Measurements from ENCODE around the gene IL32. TPM values are rescaled to one million over a fixed set of nuclear protein-coding genes. Genes with fewer than 3 reads are reported as not detected.
"Not testable (repeated sequence)": the region's sequence is repeated elsewhere in the genome, so short reads cannot be mapped to it uniquely, and the experiment has no call there.

The IL32 gene
- total RNA-seq, 1 experiment from 2014 or later, result 4.5 TPM

DNA sequence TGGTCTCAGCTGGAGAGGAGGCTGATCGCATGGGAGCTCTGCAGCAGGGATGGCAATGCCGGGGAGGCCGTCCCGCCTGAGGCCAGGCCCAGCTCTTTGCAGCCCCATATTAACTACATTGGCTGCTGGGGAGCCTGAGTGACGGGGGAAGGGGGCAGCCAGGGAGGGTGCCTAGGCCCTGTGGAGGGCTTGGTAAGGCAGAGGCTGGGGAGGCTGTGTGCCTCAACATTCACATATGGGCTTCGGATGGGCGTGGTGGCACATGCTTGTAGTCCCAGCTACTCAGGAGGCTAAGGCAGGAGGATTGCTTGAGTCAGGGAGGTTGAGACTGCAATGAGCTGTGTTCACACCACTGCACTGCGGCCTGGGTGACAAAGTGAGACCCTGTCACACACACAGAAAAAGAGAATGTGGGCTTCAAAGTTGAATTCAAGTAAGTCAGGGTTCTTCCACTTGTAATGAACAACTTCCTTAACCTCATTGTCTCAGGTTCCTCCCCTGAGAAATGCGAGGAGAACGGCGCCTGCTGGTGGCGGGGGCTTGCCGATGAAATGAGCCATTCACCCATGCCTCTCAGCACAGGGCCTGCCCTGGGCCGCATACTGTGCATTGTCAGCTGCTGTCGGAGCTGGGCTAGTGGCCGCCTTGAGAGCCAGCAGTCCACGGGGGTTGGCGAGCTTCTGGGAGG is 7.3 kb downstream of the IL32 start:
- CTCF ChIA-PET; H3K27ac ChIP-seq (ENCODE audit: low read depth, low read length, poor library complexity, severe bottlenecking); POLR2A ChIA-PET (ENCODE audit: low non-redundant PET); intact Hi-C loops (cut with micrococcal nuclease; ENCODE audit: unreplicated experiment); BruUV-seq (replicated peaks); H3K9me3 ChIP-seq (ENCODE audit: low read depth, low read length, poor library complexity, severe bottlenecking); H3K36me3 ChIP-seq (ENCODE audit: insufficient read depth, low read length, poor library complexity, severe bottlenecking); H3K4me3 ChIP-seq (ENCODE audit: low read depth, low read length, poor library complexity, severe bottlenecking); H3K27me3 ChIP-seq (replicated peaks; ENCODE audit: insufficient read depth, low read depth, low read length, poor library complexity); DNase-seq (ENCODE audit: low spot score); H3K4me1 ChIP-seq (ENCODE audit: insufficient read depth, low read length, poor library complexity, severe bottlenecking): not testable (repeated sequence)

DNA sequence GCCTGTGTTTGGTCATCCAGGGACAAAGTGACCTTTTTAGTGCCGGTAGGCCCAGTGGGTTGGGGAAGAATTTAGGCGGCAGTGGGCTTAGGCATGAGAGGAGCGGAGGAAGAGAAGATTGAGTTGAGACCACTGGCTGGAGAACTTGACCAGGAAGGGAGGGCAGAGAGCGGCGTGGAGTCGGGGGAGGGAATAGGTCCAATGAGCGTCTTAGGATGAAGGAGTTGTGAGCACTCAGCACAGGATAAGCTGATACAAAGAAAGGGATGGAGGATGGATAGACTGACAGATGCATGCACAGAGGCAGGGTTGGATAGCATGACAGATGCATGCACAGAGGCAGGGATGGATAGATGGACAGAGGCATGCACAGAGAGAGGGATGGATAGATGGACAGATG is 8.0 kb downstream of the IL32 start:
- Histone ChIP-seq H3K9me3 (ENCODE audit: low read depth, low read length, poor library complexity, severe bottlenecking) (no peaks in the 10 kb centered on the region), H3K4me3 (ENCODE audit: low read depth, low read length, poor library complexity, severe bottlenecking) (no peak overlapping the region), H3K27ac (ENCODE audit: low read depth, low read length, poor library complexity, severe bottlenecking) (no peak overlapping the region), H3K36me3 (ENCODE audit: insufficient read depth, low read length, poor library complexity, severe bottlenecking) (no peaks in the 10 kb centered on the region), H3K4me1 (ENCODE audit: insufficient read depth, low read length, poor library complexity, severe bottlenecking) (no peaks in the 10 kb centered on the region), H3K27me3 (replicated peaks; ENCODE audit: insufficient read depth, low read depth, low read length, poor library complexity) (peaks cover 4% of the 10 kb centered on the region)
- no peak for DNase-seq (ENCODE audit: low spot score)
- no TSS peak for BruUV-seq (replicated peaks)
- TF ChIP-seq, protein P1, sequence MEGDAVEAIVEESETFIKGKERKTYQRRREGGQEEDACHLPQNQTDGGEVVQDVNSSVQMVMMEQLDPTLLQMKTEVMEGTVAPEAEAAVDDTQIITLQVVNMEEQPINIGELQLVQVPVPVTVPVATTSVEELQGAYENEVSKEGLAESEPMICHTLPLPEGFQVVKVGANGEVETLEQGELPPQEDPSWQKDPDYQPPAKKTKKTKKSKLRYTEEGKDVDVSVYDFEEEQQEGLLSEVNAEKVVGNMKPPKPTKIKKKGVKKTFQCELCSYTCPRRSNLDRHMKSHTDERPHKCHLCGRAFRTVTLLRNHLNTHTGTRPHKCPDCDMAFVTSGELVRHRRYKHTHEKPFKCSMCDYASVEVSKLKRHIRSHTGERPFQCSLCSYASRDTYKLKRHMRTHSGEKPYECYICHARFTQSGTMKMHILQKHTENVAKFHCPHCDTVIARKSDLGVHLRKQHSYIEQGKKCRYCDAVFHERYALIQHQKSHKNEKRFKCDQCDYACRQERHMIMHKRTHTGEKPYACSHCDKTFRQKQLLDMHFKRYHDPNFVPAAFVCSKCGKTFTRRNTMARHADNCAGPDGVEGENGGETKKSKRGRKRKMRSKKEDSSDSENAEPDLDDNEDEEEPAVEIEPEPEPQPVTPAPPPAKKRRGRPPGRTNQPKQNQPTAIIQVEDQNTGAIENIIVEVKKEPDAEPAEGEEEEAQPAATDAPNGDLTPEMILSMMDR (conservative IDR thresholded peaks at IDR 0.05; ENCODE audit: low read depth, low read length), result no peak
- no peak for TF ChIP-seq EZH2 (IDR thresholded peaks at IDR 0.05; ENCODE audit: borderline replicate concordance, low read depth, low read length, poor library complexity, severe bottlenecking)
- CTCF ChIA-PET, result no interaction called here
- intact Hi-C loops (cut with micrococcal nuclease; ENCODE audit: unreplicated experiment), result no loop called here
- POLR2A ChIA-PET (ENCODE audit: low non-redundant PET), result no interaction called here

DNA sequence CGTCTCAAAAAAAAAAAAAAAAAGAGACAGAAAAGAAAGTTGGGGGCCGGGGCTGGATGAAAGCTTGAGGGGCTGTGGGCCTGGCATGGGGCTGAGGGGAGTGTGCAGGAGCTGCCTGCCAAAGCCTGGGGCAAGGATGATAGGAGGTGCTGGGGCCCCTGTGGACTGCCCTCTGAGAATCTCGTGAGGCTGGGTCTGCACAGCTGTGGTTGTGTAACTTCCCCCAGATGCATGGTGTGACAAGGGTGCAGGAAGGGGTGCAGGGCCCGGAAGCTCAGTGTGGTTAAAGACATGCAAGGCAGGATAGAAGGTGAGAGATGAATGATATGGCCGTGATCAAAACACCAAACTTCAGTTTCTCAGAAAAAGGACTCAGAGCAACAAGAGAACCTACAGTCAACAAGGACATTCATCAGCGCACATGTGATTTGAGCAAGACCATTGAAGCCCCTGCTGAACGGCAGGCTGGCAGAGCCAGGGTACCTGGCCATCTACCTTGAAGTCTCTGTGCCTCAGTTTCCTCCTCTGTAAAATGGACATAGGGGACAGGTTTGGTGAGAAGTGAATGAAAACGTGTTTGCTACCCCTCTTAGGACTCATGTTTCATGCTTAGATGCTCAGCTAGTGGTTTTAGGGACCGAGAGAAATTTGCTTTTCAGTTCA is 9.6 kb downstream of the IL32 start:
- Histone ChIP-seq H3K27me3 (replicated peaks; ENCODE audit: insufficient read depth, low read depth, low read length, poor library complexity) (peaks cover 11% of the 10 kb centered on the region), H3K4me3 (ENCODE audit: low read depth, low read length, poor library complexity, severe bottlenecking) (no peak overlapping the region), H3K27ac (ENCODE audit: low read depth, low read length, poor library complexity, severe bottlenecking) (no peak overlapping the region), H3K9me3 (ENCODE audit: low read depth, low read length, poor library complexity, severe bottlenecking) (no peaks in the 10 kb centered on the region), H3K36me3 (ENCODE audit: insufficient read depth, low read length, poor library complexity, severe bottlenecking) (no peaks in the 10 kb centered on the region), H3K4me1 (ENCODE audit: insufficient read depth, low read length, poor library complexity, severe bottlenecking) (no peaks in the 10 kb centered on the region)
- no TSS peak for BruUV-seq (replicated peaks)
- TF ChIP-seq, protein P1 (conservative IDR thresholded peaks at IDR 0.05; ENCODE audit: low read depth, low read length), result no peak
- TF ChIP-seq EZH2 (IDR thresholded peaks at IDR 0.05; ENCODE audit: borderline replicate concordance, low read depth, low read length, poor library complexity, severe bottlenecking), result no peak
- POLR2A ChIA-PET (ENCODE audit: low non-redundant PET), result no interaction called here
- no peak for DNase-seq (ENCODE audit: low spot score)
- intact Hi-C loops (cut with micrococcal nuclease; ENCODE audit: unreplicated experiment), result no loop called here
- CTCF ChIA-PET, result no interaction called here

DNA sequence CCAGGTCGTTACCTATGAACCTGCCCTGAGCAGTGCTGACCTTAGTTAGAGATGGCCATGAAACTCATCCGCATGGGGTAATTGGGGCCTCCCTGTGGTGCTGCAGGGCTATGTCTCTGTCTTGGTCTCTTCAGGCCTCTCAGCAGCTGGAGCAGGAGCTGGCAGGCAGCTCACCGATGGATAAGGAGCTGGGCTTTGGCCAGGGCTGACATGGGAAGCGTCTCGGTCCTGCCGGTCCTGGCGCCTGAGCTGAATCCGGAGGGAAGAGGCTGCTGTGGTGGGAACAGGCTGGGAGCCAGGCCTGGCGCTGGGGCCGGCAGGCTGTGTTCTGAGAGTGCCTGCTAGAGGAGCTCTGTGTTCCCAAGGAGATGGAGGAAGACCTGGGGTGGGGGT is 10.1 kb downstream of the IL32 start:
- H3K9me3 ChIP-seq (ENCODE audit: low read depth, low read length, poor library complexity, severe bottlenecking), result no peaks in the 10 kb centered on the region
- no peaks in the 10 kb centered on the region for H3K4me1 ChIP-seq (ENCODE audit: insufficient read depth, low read length, poor library complexity, severe bottlenecking)
- no peak overlapping the region for H3K27ac ChIP-seq (ENCODE audit: low read depth, low read length, poor library complexity, severe bottlenecking)
- H3K4me3 ChIP-seq (ENCODE audit: low read depth, low read length, poor library complexity, severe bottlenecking), result no peak overlapping the region
- no TSS peak for BruUV-seq (replicated peaks)
- H3K27me3 ChIP-seq (replicated peaks; ENCODE audit: insufficient read depth, low read depth, low read length, poor library complexity), result peaks cover 15% of the 10 kb centered on the region
- TF ChIP-seq, protein P1 (conservative IDR thresholded peaks at IDR 0.05; ENCODE audit: low read depth, low read length), result no peak
- TF ChIP-seq EZH2 (IDR thresholded peaks at IDR 0.05; ENCODE audit: borderline replicate concordance, low read depth, low read length, poor library complexity, severe bottlenecking), result no peak
- no peak for DNase-seq (ENCODE audit: low spot score)
- intact Hi-C loops (cut with micrococcal nuclease; ENCODE audit: unreplicated experiment), result no loop called here
- no peaks in the 10 kb centered on the region for H3K36me3 ChIP-seq (ENCODE audit: insufficient read depth, low read length, poor library complexity, severe bottlenecking)
- ChIA-PET CTCF (no interaction called here), POLR2A (ENCODE audit: low non-redundant PET) (no interaction called here)

DNA sequence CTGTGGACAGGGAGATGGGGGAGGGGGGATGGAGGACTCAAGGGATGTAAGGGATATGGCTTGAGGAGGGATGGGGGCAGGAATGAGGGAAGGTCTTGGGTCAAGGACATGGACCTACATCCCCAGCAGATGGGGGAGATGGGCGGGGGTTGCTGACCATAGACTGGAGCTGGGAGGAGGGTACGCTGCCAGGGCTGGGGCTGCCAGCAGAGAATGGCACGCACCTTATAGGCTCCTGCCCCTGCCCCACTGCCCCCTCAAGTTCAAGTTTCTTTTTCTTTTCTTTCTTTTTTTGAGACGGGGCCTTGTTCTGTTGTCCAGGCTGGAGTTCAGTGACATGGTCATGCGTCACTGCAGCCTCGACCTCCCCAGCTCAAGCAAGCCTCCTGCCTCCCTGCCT is 10.5 kb downstream of the IL32 start:
- H3K9me3 ChIP-seq (ENCODE audit: low read depth, low read length, poor library complexity, severe bottlenecking); POLR2A ChIA-PET (ENCODE audit: low non-redundant PET); DNase-seq (ENCODE audit: low spot score); intact Hi-C loops (cut with micrococcal nuclease; ENCODE audit: unreplicated experiment); H3K36me3 ChIP-seq (ENCODE audit: insufficient read depth, low read length, poor library complexity, severe bottlenecking); H3K4me1 ChIP-seq (ENCODE audit: insufficient read depth, low read length, poor library complexity, severe bottlenecking); H3K27ac ChIP-seq (ENCODE audit: low read depth, low read length, poor library complexity, severe bottlenecking); H3K4me3 ChIP-seq (ENCODE audit: low read depth, low read length, poor library complexity, severe bottlenecking); BruUV-seq (replicated peaks): not testable (repeated sequence)
- peaks cover 15% of the 10 kb centered on the region for H3K27me3 ChIP-seq (replicated peaks; ENCODE audit: insufficient read depth, low read depth, low read length, poor library complexity)
- CTCF ChIA-PET, result interaction anchor here (0.7 kb wide), 1 partner anchor 54 kb away, joined by 3 read pairs; no protein-coding TSS in a partner anchor

Measured in A673 (cell line).